ENCODE results near the gene C4orf46.

The C4orf46 gene

DNA sequence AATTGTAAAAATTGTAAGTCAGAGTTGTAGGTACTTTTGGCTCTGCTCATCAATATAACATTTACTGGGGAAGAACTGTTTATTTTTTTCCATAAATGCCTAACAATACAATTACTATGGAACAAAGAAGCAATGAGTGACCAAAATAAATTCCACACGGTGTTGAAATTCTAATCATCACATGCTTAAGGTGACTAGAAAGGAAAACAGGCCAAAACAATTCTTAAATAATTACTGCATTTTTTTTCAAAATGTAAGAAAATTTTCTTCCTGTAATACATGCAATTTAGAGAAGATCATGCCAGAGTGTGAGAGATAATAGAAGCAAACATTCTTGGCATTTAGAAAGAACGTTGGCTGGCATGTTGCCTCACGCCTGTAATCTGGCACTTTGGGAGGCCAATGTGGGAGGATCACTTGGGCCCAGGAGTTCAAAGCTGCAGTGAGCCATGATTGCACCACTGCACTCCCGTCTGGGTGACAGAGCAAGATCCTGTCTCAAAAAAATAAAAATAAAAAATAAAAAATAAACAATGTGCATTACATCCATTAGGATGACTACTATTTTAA lies 22.5 kb downstream of the C4orf46 start:
- DNase-seq = no peak

- no peak for DNase-seq
Measured at GRCh38 chr4:158644760-158645159, 26.9 kb downstream of the C4orf46 start.

DNA sequence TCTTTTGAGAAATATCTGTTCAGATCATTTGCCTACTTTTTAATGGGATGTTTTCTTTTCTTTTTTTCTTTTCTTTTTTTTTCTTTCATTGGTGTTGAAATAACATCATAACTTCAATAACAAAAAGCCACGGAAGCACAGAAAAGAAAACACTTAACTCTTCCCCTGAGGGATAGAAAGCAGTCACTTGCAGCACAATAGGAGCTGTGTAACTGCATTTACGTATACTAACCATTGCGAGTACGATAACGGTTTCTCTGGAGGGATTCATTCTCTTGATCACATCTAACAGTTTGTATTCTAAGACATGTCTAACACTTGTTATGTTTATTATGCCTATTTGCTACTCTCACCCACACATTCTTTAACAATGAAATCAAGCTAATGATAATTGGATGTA lies 27.3 kb downstream of the C4orf46 start:
- no peak for DNase-seq

DNA sequence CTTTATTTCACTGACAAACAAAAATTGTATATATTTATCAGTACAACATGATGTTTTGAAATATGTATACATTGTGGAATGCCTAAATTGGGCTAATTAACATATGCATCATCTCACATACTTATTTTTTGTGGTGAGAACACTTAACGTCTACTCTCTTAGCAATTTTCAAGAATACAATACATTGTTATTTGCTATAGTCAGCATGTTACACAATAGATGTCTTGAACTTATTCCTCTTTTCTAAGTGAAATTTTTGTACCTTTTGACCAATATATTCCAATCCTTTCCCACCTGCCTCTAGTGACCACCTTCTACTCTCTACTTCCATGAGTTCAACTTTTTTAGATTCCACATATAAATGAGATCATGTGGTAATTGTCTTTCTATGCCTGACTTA lies 35.1 kb downstream of the C4orf46 start:
- DNase-seq = no peak

- no peak for DNase-seq
Measured at GRCh38 chr4:158630893-158631292, 40.8 kb downstream of the C4orf46 start.

GRCh38 chr4:158625544-158625943 lies 46.1 kb downstream of the C4orf46 start:
- no peak for DNase-seq

GRCh38 chr4:158624889-158625478 lies 46.7 kb downstream of the C4orf46 start:
- DNase-seq = peak in 1 of 2 donors; percentile 68

DNA sequence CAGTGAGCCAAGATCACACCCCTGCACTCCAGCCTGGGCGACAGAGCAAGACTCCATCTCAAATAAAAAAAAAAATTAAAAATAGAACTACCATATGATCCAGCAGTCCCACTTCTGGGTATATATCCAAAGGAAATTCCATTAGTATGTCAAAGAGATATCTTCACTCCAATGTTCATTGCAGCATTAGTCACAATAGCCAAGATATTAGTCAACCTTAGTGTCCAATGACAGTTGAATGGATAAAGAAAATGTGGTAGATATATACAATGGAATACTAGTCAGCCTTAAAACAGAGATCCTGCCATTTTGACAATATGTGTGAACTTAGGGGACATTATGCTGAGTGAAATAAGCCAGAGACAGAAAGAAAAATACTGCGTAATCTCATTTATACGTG lies 49.4 kb downstream of the C4orf46 start:
- no peak for DNase-seq

DNA sequence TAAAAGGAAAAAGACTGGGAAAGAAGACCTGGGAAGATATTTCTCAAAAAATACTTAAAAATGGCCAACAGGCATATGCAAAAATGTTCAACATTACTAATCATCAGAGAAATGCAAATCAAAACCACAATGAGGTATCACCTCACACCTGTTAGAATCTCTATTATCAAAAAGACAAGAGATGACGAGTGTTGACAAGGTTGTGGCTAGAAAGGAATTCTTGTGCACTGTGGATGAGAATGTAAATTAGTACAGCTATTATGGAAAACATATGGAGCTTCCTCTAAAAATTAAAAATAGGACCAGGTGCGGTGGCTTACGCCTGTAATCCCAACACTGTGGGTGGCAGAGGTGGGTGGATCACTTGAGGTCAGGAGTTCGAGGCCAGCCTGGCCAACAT lies 50.0 kb downstream of the C4orf46 start:
- DNase-seq = no peak

DNA sequence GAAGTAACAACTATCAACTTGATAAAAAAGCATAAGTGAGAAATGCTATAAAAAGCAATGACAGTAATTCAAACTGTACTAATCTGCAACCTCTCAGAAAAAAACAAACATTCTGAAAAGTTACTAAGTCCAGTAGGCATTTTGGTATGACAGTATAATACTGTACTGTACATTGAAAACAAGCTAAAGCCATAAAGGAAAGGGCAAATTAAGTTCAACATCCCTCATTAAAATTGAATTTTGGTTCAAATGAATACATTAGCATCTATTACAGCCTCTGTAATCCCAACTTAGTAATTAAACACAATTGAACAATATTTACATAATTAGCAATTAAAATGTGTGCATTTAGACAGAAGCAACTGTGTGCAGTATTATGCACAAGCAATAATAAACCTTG lies 53.7 kb downstream of the C4orf46 start:
- no peak for DNase-seq
